Bone marrow (tissue), 2 donors: ENCODE measurements around the gene MOB3B.
A peak's percentile ranks its signal among the peaks of the same experiment; 100 is the strongest.

Experiments used
- DNase-seq, 2 donors: peaks; one replicate each; lab custom pipeline; 2025; lab: John Stamatoyannopoulos, UW

MOB3B gene

GRCh38 chr9:27279611-27280010 lies 250.0 kb downstream of the MOB3B start:
- DNase-seq, result no peak

- DNase-seq, result no peak
These were observed 251.2 kb downstream of the MOB3B start for GRCh38 chr9:27278374-27278773.

- peak in 1 of 2 donors; percentile 51 for DNase-seq
These were observed 253.2 kb downstream of the MOB3B start for GRCh38 chr9:27276193-27277030.
